ENCODE measurements around the gene SWAP70. TPM values are rescaled to one million over a fixed set of nuclear protein-coding genes. Genes with fewer than 3 reads are reported as not detected.

The SWAP70 gene
- total RNA-seq, 1 donor from 2014 or later, result 19.1 TPM

DNA sequence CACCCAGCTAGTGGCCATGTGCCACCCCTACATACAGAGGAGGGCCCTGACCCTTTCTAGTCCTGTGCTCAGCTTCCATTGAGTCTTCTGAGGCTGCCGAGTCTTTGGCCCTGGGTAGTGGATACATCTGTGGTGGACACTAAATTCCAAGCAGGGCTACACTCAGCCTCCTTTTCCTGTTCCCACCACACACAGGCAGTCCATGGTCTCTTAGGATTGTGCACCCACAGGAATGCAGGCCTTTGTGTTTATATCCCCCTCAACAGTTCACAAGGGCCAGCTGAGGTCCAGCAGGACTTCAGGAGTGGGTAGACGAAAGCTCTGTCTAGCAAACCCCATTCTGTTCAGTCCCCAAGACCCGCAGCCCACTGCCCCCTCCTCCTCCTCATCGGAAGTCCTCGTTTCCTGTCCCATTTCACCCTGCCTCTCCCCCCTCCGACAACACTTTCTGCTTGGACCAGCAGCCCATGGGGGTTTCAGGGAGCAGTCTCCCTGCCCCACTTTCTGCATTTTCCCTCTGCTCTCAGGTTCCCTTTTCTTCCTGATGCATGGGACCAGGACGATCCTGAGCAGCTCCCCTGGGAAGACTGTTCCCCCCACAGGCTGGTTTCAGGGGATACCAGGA, 91.8 kb downstream of the SWAP70 start:
- H3K27ac Mint-ChIP-seq, result no peak overlapping the region
- peaks cover 1% of the 10 kb centered on the region for H3K36me3 Mint-ChIP-seq (ENCODE audit: insufficient read depth)
- H3K4me3 Mint-ChIP-seq (ENCODE audit: low read depth), result no peak overlapping the region
- H3K27me3 Mint-ChIP-seq, result no peaks in the 10 kb centered on the region
- TF ChIP-seq, protein P1, sequence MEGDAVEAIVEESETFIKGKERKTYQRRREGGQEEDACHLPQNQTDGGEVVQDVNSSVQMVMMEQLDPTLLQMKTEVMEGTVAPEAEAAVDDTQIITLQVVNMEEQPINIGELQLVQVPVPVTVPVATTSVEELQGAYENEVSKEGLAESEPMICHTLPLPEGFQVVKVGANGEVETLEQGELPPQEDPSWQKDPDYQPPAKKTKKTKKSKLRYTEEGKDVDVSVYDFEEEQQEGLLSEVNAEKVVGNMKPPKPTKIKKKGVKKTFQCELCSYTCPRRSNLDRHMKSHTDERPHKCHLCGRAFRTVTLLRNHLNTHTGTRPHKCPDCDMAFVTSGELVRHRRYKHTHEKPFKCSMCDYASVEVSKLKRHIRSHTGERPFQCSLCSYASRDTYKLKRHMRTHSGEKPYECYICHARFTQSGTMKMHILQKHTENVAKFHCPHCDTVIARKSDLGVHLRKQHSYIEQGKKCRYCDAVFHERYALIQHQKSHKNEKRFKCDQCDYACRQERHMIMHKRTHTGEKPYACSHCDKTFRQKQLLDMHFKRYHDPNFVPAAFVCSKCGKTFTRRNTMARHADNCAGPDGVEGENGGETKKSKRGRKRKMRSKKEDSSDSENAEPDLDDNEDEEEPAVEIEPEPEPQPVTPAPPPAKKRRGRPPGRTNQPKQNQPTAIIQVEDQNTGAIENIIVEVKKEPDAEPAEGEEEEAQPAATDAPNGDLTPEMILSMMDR (IDR thresholded peaks at IDR 0.05; ENCODE audit: unreplicated experiment), result no peak
- no peaks in the 10 kb centered on the region for H3K9me3 Mint-ChIP-seq (ENCODE audit: low read depth)
- DNase-seq (ENCODE audit: low spot score, unreplicated experiment), result no peak
- H3K4me1 Mint-ChIP-seq (ENCODE audit: low read depth), result peaks cover 13% of the 10 kb centered on the region

DNA sequence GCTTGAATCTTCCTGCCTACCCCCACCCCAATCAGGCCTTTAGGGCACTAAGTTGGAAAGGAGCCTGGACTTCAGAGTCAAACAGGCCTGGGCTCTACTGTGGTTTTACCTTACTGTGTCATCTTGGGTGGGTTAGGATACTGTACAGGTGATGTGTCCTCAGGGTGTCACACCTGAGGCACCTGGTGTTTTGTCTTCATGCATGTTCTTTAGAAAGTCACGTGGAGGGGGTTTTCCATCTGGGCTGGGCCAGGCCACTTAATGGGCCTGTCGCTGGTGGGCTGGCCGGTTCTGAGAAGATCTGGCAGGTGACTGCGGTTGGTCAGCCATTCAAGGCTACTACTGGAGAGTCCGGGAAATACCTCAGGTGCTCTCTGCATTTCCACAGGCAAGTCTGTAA, 92.6 kb downstream of the SWAP70 start:
- H3K36me3 Mint-ChIP-seq (ENCODE audit: insufficient read depth), result no peaks in the 10 kb centered on the region
- peaks cover 13% of the 10 kb centered on the region for H3K4me1 Mint-ChIP-seq (ENCODE audit: low read depth)
- TF ChIP-seq, protein P1 (IDR thresholded peaks at IDR 0.05; ENCODE audit: unreplicated experiment), result no peak
- no peak for DNase-seq (ENCODE audit: low spot score, unreplicated experiment)
- no peak overlapping the region for H3K4me3 Mint-ChIP-seq (ENCODE audit: low read depth)
- H3K27me3 Mint-ChIP-seq, result no peaks in the 10 kb centered on the region
- H3K27ac Mint-ChIP-seq, result peak overlapping the region; percentile 61
- H3K9me3 Mint-ChIP-seq (ENCODE audit: low read depth), result no peaks in the 10 kb centered on the region

DNA sequence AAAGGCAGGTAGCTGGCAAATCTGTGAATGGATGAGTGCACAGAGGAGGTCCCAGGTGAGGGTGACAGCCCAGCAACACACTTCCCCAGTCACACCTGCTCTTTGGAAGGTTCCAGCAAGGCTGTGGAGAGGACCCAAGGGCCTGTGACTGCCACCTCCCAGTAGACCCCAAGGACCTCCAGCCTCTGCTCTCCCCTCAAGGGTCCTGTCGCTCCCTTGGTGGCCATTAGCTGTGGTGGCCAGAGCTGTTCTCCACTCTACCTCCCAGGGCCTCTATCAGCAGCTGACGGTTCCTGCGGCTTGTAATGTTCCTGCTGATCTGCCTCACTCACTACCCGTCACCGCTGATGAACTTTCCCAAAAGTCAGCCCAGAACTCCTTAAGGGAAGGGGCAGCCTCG, 93.0 kb downstream of the SWAP70 start:
- no peak overlapping the region for H3K4me3 Mint-ChIP-seq (ENCODE audit: low read depth)
- DNase-seq (ENCODE audit: low spot score, unreplicated experiment), result no peak
- peak overlapping the region; percentile 61 for H3K27ac Mint-ChIP-seq
- TF ChIP-seq, protein P1 (IDR thresholded peaks at IDR 0.05; ENCODE audit: unreplicated experiment), result no peak
- H3K4me1 Mint-ChIP-seq (ENCODE audit: low read depth), result peaks cover 13% of the 10 kb centered on the region
- H3K36me3 Mint-ChIP-seq (ENCODE audit: insufficient read depth), result no peaks in the 10 kb centered on the region
- no peaks in the 10 kb centered on the region for H3K27me3 Mint-ChIP-seq
- no peaks in the 10 kb centered on the region for H3K9me3 Mint-ChIP-seq (ENCODE audit: low read depth)

DNA sequence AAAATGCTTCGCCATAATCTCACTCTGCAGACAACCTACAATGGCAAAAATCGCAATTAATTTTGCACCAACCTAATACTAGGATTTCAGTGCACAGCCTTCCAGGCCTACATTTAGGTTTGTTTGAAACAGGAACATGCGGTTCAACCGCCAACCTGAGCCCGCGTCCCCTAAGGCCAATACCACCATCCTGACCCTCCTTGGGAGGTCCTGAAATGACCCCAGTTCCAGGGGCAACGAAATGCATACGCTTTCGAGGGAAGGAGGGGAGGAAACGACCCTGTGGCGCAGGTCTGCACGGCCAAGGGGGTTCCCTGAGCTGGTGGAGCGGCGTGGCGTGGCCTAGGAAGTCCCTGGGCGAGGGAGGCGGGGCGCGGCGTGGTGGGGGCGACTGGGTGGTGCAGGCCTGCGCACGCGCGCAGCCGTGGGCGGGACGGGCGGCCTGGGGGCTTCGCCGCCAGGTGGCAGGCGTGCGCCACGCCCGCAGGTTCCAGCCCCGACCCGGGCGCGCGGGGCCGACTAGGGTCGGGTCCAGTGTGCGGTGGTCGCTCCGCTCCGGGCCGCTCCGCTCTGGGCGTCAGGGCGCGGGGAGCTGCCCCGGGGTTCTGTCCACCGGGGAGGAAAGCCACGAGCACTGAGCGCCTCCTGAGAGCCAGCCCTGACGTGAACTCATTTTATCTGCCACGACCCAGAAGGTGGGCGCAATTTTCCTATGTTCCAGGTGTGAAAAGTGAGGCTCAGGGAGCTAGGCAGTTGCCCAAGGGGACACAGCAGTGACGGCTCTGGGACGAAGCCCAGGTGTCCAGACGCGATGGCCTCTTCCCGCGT, 94.1 kb downstream of the SWAP70 start:
- H3K9me3 Mint-ChIP-seq (ENCODE audit: low read depth), result no peaks in the 10 kb centered on the region
- peak; percentile 84 for DNase-seq (ENCODE audit: low spot score, unreplicated experiment)
- no peaks in the 10 kb centered on the region for H3K27me3 Mint-ChIP-seq
- TF ChIP-seq, protein P1 (IDR thresholded peaks at IDR 0.05; ENCODE audit: unreplicated experiment), result peak; percentile 97
- peak overlapping the region; percentile 76 for H3K4me3 Mint-ChIP-seq (ENCODE audit: low read depth)
- H3K4me1 Mint-ChIP-seq (ENCODE audit: low read depth), result peaks cover 13% of the 10 kb centered on the region
- H3K36me3 Mint-ChIP-seq (ENCODE audit: insufficient read depth), result no peaks in the 10 kb centered on the region
- peak overlapping the region; percentile 69 for H3K27ac Mint-ChIP-seq

DNA sequence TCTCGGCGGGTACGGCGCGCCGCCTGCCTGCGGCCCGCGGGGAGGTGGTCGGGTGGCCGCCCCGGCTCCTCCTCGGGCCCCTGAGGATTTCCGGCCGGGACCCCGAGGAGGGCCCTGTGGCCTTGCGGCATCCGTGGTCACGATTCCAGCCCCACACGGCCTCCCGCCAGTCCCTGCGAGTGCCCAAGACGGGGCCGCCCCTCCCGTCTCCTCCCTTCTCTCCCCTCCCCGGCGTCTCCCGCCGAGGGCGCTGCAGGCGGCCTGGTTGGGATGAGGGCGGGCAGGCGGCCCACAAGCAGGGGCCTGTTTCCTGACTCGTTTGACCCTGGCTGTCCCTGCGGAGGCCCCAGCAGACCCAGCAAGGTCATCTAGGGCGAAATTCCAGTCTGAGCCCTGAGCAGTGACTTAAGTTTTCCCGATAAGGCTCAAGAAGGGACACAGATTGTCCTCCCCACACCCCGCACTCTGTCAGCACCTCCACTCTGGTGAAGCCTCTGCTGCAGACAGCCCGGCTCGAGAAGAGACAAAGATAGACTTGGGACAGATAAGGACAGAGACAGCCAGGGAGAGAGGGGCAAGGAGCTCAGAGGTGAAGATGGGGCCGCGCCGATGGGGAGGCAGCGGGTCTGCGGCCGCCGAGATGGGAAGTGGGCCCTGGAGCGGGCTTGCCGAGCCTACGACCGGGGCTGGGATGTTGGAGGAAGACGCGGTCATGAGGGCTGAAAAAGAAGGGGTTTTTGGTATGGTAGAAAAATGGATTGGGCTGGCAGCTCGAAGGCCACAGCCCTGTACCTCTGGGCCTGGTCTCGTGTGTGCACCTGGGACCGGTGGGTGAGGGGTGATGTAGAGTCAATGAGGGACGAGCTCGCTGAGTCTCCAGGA, 95.0 kb downstream of the SWAP70 start:
- peak overlapping the region; percentile 92 for H3K27ac Mint-ChIP-seq
- no peaks in the 10 kb centered on the region for H3K36me3 Mint-ChIP-seq (ENCODE audit: insufficient read depth)
- peak overlapping the region; percentile 76 for H3K4me3 Mint-ChIP-seq (ENCODE audit: low read depth)
- TF ChIP-seq, protein P1 (IDR thresholded peaks at IDR 0.05; ENCODE audit: unreplicated experiment), result no peak
- H3K27me3 Mint-ChIP-seq, result no peaks in the 10 kb centered on the region
- no peaks in the 10 kb centered on the region for H3K9me3 Mint-ChIP-seq (ENCODE audit: low read depth)
- peaks cover 13% of the 10 kb centered on the region for H3K4me1 Mint-ChIP-seq (ENCODE audit: low read depth)
- DNase-seq (ENCODE audit: low spot score, unreplicated experiment), result peak; percentile 52
